Stimulated activated memory B cell treated with anti-CD40 and anti-IgM and Interleukin-4, amounts not matched to agents 10 μg/mL and 1 μg/mL and 100 μg/mL, for 72 hours (primary cell): ENCODE results near the gene GAGE12C.
"Not testable (repeated sequence)": the region's sequence is repeated elsewhere in the genome, so short reads cannot be mapped to it uniquely, and the experiment has no call there.

Experiments used
- ATAC-seq: fragments of 150-1000 bp; cut with Tn5 transposase; 2 replicates; pipeline ENCODE4 v1.10.0; 2021
- H3K27ac Mint-ChIP-seq: one replicate; pipeline ENCODE4 v1.8.0; 2022; ENCODE audit warnings: mild to moderate bottlenecking, mixed read lengths
- H3K27me3 Mint-ChIP-seq: one replicate; pipeline ENCODE4 v1.8.0; 2022; ENCODE audit warnings: mixed read lengths
- H3K36me3 Mint-ChIP-seq: one replicate; pipeline ENCODE4 v1.8.0; 2022; ENCODE audit warnings: mixed read lengths
- H3K4me1 Mint-ChIP-seq: one replicate; pipeline ENCODE4 v1.8.0; 2022; ENCODE audit warnings: mixed read lengths
- H3K4me3 Mint-ChIP-seq: one replicate; pipeline ENCODE4 v1.8.0; 2022; ENCODE audit warnings: mild to moderate bottlenecking, moderate library complexity, mixed read lengths
- H3K9me3 Mint-ChIP-seq: one replicate; pipeline ENCODE4 v1.8.0; 2022; ENCODE audit warnings: mixed read lengths

The GAGE12C gene, protein sequence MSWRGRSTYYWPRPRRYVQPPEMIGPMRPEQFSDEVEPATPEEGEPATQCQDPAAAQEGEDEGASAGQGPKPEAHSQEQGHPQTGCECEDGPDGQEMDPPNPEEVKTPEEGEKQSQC

GRCh38 chrX:49531877-49532276 lies at the start of gene GAGE12C:
Gene GAGE12C (plus strand): TSS chrX:49532177. CDS start chrX:49533332, 1,155 bp downstream.
- not testable (repeated sequence) for H3K9me3 Mint-ChIP-seq, H3K4me3 Mint-ChIP-seq, H3K36me3 Mint-ChIP-seq, H3K27me3 Mint-ChIP-seq, H3K27ac Mint-ChIP-seq, H3K4me1 Mint-ChIP-seq, ATAC-seq

DNA sequence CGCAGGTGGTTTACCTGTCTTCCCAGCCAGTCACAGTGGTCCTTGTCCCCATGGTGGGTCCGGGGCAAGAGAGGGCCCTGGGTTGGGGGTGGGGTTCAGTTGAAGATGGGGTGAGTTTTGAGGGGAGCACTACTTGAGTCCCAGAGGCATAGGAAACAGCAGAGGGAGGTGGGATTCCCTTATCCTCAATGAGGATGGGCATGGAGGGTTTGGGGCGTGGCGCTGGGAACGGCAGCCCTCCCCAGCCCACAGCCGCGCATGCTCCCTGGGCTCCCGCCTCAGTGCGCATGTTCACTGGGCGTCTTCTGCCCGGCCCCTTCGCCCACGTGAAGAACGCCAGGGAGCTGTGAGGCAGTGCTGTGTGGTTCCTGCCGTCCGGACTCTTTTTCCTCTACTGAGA lies 9.5 kb downstream of the GAGE12C start, which contains the start of gene GAGE12D:
Gene GAGE12D, plus strand, starts transcription at position 301 of the 400 bp plus-strand sequence. CDS start 1,155 bp downstream, outside the sequence.
- not testable (repeated sequence) for H3K27me3 Mint-ChIP-seq, H3K4me3 Mint-ChIP-seq, H3K36me3 Mint-ChIP-seq, H3K4me1 Mint-ChIP-seq, H3K9me3 Mint-ChIP-seq, H3K27ac Mint-ChIP-seq, ATAC-seq

DNA sequence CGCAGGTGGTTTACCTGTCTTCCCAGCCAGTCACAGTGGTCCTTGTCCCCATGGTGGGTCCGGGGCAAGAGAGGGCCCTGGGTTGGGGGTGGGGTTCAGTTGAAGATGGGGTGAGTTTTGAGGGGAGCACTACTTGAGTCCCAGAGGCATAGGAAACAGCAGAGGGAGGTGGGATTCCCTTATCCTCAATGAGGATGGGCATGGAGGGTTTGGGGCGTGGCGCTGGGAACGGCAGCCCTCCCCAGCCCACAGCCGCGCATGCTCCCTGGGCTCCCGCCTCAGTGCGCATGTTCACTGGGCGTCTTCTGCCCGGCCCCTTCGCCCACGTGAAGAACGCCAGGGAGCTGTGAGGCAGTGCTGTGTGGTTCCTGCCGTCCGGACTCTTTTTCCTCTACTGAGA lies 19.0 kb downstream of the GAGE12C start, which contains the start of gene GAGE12E:
Gene GAGE12E, plus strand, starts transcription at position 301 of the 400 bp plus-strand sequence. CDS start 1,155 bp downstream, outside the sequence.
- not testable (repeated sequence) for H3K4me1 Mint-ChIP-seq, H3K4me3 Mint-ChIP-seq, H3K36me3 Mint-ChIP-seq, H3K27ac Mint-ChIP-seq, H3K27me3 Mint-ChIP-seq, ATAC-seq, H3K9me3 Mint-ChIP-seq

- H3K36me3 Mint-ChIP-seq, H3K4me1 Mint-ChIP-seq: not testable (repeated sequence)
Measured at GRCh38 chrX:49560542-49560941, 28.6 kb downstream of the GAGE12C start, which contains the start of gene GAGE12F. Gene GAGE12F (plus strand): TSS chrX:49560842. CDS start chrX:49561997, 1,155 bp downstream.

GRCh38 chrX:49568728-49569127 lies 36.8 kb downstream of the GAGE12C start:
- H3K4me3 Mint-ChIP-seq, H3K4me1 Mint-ChIP-seq, ATAC-seq, H3K27ac Mint-ChIP-seq, H3K9me3 Mint-ChIP-seq, H3K36me3 Mint-ChIP-seq, H3K27me3 Mint-ChIP-seq: not testable (repeated sequence)

More at GRCh38 chrX:49560542-49560941, 28.6 kb downstream of the GAGE12C start, which contains the start of gene GAGE12F:
- not testable (repeated sequence) for H3K4me3 Mint-ChIP-seq, H3K27me3 Mint-ChIP-seq, H3K9me3 Mint-ChIP-seq, ATAC-seq, H3K27ac Mint-ChIP-seq

- not testable (repeated sequence) for H3K27me3 Mint-ChIP-seq, H3K4me1 Mint-ChIP-seq, H3K4me3 Mint-ChIP-seq
Measured at GRCh38 chrX:49569152-49569551, 37.2 kb downstream of the GAGE12C start.

GRCh38 chrX:49570100-49570499 lies 38.1 kb downstream of the GAGE12C start, which contains the start of gene GAGE12G:
Gene GAGE12G (plus strand): TSS chrX:49570400. CDS start chrX:49571555, 1,155 bp downstream.
- not testable (repeated sequence) for H3K4me1 Mint-ChIP-seq, H3K36me3 Mint-ChIP-seq, ATAC-seq, H3K27ac Mint-ChIP-seq, H3K4me3 Mint-ChIP-seq, H3K27me3 Mint-ChIP-seq, H3K9me3 Mint-ChIP-seq

More at GRCh38 chrX:49569152-49569551, 37.2 kb downstream of the GAGE12C start:
- H3K36me3 Mint-ChIP-seq, H3K27ac Mint-ChIP-seq, H3K9me3 Mint-ChIP-seq, ATAC-seq: not testable (repeated sequence)

DNA sequence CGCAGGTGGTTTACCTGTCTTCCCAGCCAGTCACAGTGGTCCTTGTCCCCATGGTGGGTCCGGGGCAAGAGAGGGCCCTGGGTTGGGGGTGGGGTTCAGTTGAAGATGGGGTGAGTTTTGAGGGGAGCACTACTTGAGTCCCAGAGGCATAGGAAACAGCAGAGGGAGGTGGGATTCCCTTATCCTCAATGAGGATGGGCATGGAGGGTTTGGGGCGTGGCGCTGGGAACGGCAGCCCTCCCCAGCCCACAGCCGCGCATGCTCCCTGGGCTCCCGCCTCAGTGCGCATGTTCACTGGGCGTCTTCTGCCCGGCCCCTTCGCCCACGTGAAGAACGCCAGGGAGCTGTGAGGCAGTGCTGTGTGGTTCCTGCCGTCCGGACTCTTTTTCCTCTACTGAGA lies 47.7 kb downstream of the GAGE12C start, which contains the start of gene GAGE12H:
Gene GAGE12H, plus strand, starts transcription at position 301 of the 400 bp plus-strand sequence. CDS start 1,155 bp downstream, outside the sequence.
- H3K27me3 Mint-ChIP-seq, H3K4me3 Mint-ChIP-seq, H3K4me1 Mint-ChIP-seq, H3K9me3 Mint-ChIP-seq, H3K27ac Mint-ChIP-seq, H3K36me3 Mint-ChIP-seq, ATAC-seq: not testable (repeated sequence)
